Left renal cortex interstitium (tissue), 4 donors: ENCODE measurements around the gene CALML4. TPM values are rescaled to one million over a fixed set of nuclear protein-coding genes. Genes with fewer than 3 reads are reported as not detected.
"Not testable (repeated sequence)": the region's sequence is repeated elsewhere in the genome, so short reads cannot be mapped to it uniquely, and the experiment has no call there.

Source experiments
- DNase-seq, 4 donors: peaks; one replicate each; pipeline ENCODE4 v3.0.0-alpha.2; 2013; ENCODE audit warnings: low read depth in 4 of 4, low spot score in 2 of 4, missing footprints in 1 of 4
- polyA plus RNA-seq, 4 donors: library from polyadenylated mRNA; unstranded; fragments of 120-200 nt; gene quantifications; one replicate each; pipeline ENCODE4 v1.2.1, GENCODE V29; 2013; ENCODE audit not compliant: insufficient read length in 4 of 4

CALML4 gene
- polyA plus RNA-seq, 4 donors: 23.5 to 42.3 (median 32.7) TPM

- DNase-seq: not testable (repeated sequence)
Observed at GRCh38 chr15:68225442-68225841, 20.3 kb upstream of the CALML4 start.

- no peak for DNase-seq
Observed at GRCh38 chr15:68224546-68225250, 19.6 kb upstream of the CALML4 start.

- DNase-seq: no peak
Observed at GRCh38 chr15:68224108-68224507, 19.0 kb upstream of the CALML4 start.

- no peak for DNase-seq
Observed at GRCh38 chr15:68223171-68223570, 18.0 kb upstream of the CALML4 start.

- DNase-seq: not testable (repeated sequence)
Observed at GRCh38 chr15:68222432-68222743, 17.3 kb upstream of the CALML4 start.

GRCh38 chr15:68221530-68222431 is 16.6 kb upstream of the CALML4 start:
- DNase-seq: not testable (repeated sequence)

- DNase-seq: no peak
Observed at GRCh38 chr15:68220967-68221366, 15.8 kb upstream of the CALML4 start.

GRCh38 chr15:68220489-68220888 is 15.4 kb upstream of the CALML4 start:
- no peak for DNase-seq

GRCh38 chr15:68218847-68219798 is 14.0 kb upstream of the CALML4 start:
- no peak for DNase-seq

GRCh38 chr15:68218331-68218730 is 13.2 kb upstream of the CALML4 start:
- DNase-seq: no peak

GRCh38 chr15:68217341-68217740 is 12.2 kb upstream of the CALML4 start:
- no peak for DNase-seq

- no peak for DNase-seq
Observed at GRCh38 chr15:68214838-68215254, 9.7 kb upstream of the CALML4 start.

GRCh38 chr15:68213991-68214837 is 9.1 kb upstream of the CALML4 start:
- DNase-seq: no peak

GRCh38 chr15:68213491-68213845 is 8.3 kb upstream of the CALML4 start:
- DNase-seq: not testable (repeated sequence)

- DNase-seq: no peak
Observed at GRCh38 chr15:68211656-68212320, 6.7 kb upstream of the CALML4 start.

- DNase-seq: no peak
Observed at GRCh38 chr15:68210821-68211655, 5.9 kb upstream of the CALML4 start.

GRCh38 chr15:68210409-68210756 is 5.3 kb upstream of the CALML4 start:
- no peak for DNase-seq

- DNase-seq: no peak
Observed at GRCh38 chr15:68209735-68210408, 4.7 kb upstream of the CALML4 start.
